Endothelial cell of umbilical vein (primary cell): ENCODE measurements around the gene SLC5A10. TPM values are rescaled to one million over a fixed set of nuclear protein-coding genes. Genes with fewer than 3 reads are reported as not detected.

Experiments used
- BruUV-seq: library from RNA; stranded (reverse); fragments of 400-500 nt; replicated peaks from 2 replicates; lab custom pipeline; 2021; lab: Mats Ljungman, UMichigan
- CTCF ChIA-PET: fragments of 300-600, 350-600 bp; sonication (Branson Sonifier 250); formaldehyde crosslinking; loops from one replicate; lab custom pipeline; 2021; ENCODE audit warnings: antibody characterized with exemption, inconsistent platforms; lab: Charles Lee
- POLR2A ChIA-PET: fragments of 300-600, 350-600 bp; sonication (Branson Sonifier 250); formaldehyde crosslinking; loops from one replicate; lab custom pipeline; 2021; ENCODE audit warnings: antibody characterized with exemption, inconsistent platforms; lab: Charles Lee
- DNase-seq: peaks from one replicate; pipeline ENCODE4 v3.0.0-alpha.2; 2011; ENCODE audit warnings: low read depth, low spot score
- FAIRE-seq: peaks from 2 replicates; lab custom pipeline; 2011; peaks lifted over from hg19 to GRCh38; lab: Jason Lieb, UNC
- H2AFZ ChIP-seq: 2 replicates; pipeline ENCODE4 v1.6.0; 2012; ENCODE audit warnings: low read depth, low read length, control low read depth, inconsistent platforms
- H3K27ac ChIP-seq: 2 replicates; pipeline ENCODE4 v1.5.1; 2011; ENCODE audit warnings: low read depth, mild to moderate bottlenecking, control low read depth, low read length, moderate library complexity; ENCODE audit not compliant: insufficient read depth
- H3K27me3 ChIP-seq, 2 experiments: 2 replicates each; pipeline versions ENCODE4 v1.6.0 to v1.6.1; 2011; ENCODE audit warnings: low read length in 2 of 2, mixed read lengths in 1 of 2; ENCODE audit not compliant: control insufficient read depth in 2 of 2, insufficient read depth in 2 of 2
- H3K36me3 ChIP-seq, 2 experiments: 2 replicates in 1 of 2; 3 replicates in 1 of 2; pipeline ENCODE4 v1.5.1; 2011; ENCODE audit warnings: low read length in 2 of 2, mild to moderate bottlenecking in 1 of 2, moderate library complexity in 1 of 2; ENCODE audit not compliant: control insufficient read depth in 2 of 2, insufficient read depth in 2 of 2; ENCODE audit errors: extremely low read depth in 1 of 2
- H3K4me1 ChIP-seq: 3 replicates; pipeline ENCODE4 v1.5.1; 2011; ENCODE audit warnings: mild to moderate bottlenecking, low read length; ENCODE audit not compliant: control insufficient read depth, insufficient read depth; ENCODE audit errors: extremely low read depth
- H3K4me2 ChIP-seq: 2 replicates; pipeline ENCODE4 v1.6.1; 2011; ENCODE audit warnings: low read length, control low read depth, mixed read lengths; ENCODE audit not compliant: insufficient read depth
- H3K4me3 ChIP-seq, 3 experiments: fragments of 200-600 bp in 1 of 3; sonication (generic), shearing (Covaris generic) in 1 of 3; replicated peaks in 1 of 3; 2 replicates each; pipeline ENCODE4 v1.5.1; 2011 to 2016; ENCODE audit warnings: control low read depth in 3 of 3, low read length in 3 of 3, mild to moderate bottlenecking in 2 of 3, inconsistent platforms in 1 of 3, low read depth in 1 of 3, moderate library complexity in 1 of 3; ENCODE audit not compliant: insufficient read depth in 1 of 3
- H3K79me2 ChIP-seq: 2 replicates; pipeline ENCODE4 v1.6.0; 2012; ENCODE audit warnings: low read length, inconsistent platforms; ENCODE audit not compliant: control insufficient read depth, insufficient read depth
- H3K9ac ChIP-seq: replicated peaks from 2 replicates; pipeline ENCODE3; 2011; ENCODE audit warnings: low read length, control low read depth; ENCODE audit not compliant: insufficient read depth; ENCODE audit errors: extremely low read depth
- H3K9me1 ChIP-seq: replicated peaks from 3 replicates; pipeline ENCODE4 v1.6.0; 2011; ENCODE audit warnings: mild to moderate bottlenecking, low read length; ENCODE audit not compliant: control insufficient read depth, insufficient read depth; ENCODE audit errors: extremely low read depth
- H3K9me3 ChIP-seq: replicated peaks from 2 replicates; pipeline ENCODE4 v1.5.1; 2012; ENCODE audit warnings: low read length, inconsistent platforms; ENCODE audit not compliant: control insufficient read depth, insufficient read depth
- H4K20me1 ChIP-seq: replicated peaks from 2 replicates; pipeline ENCODE3; 2011; ENCODE audit warnings: mild to moderate bottlenecking, low read length; ENCODE audit not compliant: control insufficient read depth, insufficient read depth; ENCODE audit errors: extremely low read depth
- EZH2 ChIP-seq: IDR thresholded peaks from 2 replicates; pipeline ENCODE4 v1.6.1; 2012; ENCODE audit warnings: borderline replicate concordance, low read depth, mild to moderate bottlenecking, moderate library complexity, low read length, inconsistent platforms; ENCODE audit not compliant: severe bottlenecking
- GATA2 ChIP-seq: IDR thresholded peaks from 2 replicates; pipeline ENCODE4 v1.7.0; 2011; ENCODE audit warnings: low read depth, mild to moderate bottlenecking, moderate library complexity, mixed read lengths, low read length; ENCODE audit not compliant: insufficient read length, insufficient read depth
- JUN ChIP-seq: IDR thresholded peaks from 2 replicates; pipeline ENCODE4 v1.6.1; 2011; ENCODE audit warnings: borderline replicate concordance, low read depth; ENCODE audit not compliant: insufficient read length, insufficient read depth
- MYC ChIP-seq: IDR thresholded peaks from one replicate; pipeline ENCODE4 v1.6.1; 2011; ENCODE audit warnings: mild to moderate bottlenecking, low read depth, low read length
- POLR2A ChIP-seq: IDR thresholded peaks from 2 replicates; pipeline ENCODE4 v1.6.1; 2012; ENCODE audit warnings: low read depth, mild to moderate bottlenecking, control low read depth, low read length
- dilution Hi-C: fragments of 300-500 bp; cut with MboI; formaldehyde crosslinking; loops from one replicate; pipeline ENCODE4 v1.15.0; 2019; ENCODE audit warnings: low sequenced_read_pairs; ENCODE audit not compliant: extremely low pct_ligation_motif_present
- intact Hi-C: fragments of 100-400 bp; cut with micrococcal nuclease; formaldehyde crosslinking; loops from one replicate; pipeline ENCODE4 v1.10.0; 2022
- polyA plus RNA-seq, 4 experiments: library from polyadenylated mRNA; depleted of rRNA in 3 of 4; stranded (reverse) in 3 of 4; unstranded in 1 of 4; fragments of >200 nt; gene quantifications; 2 replicates each; pipeline versions ENCODE4 v1.2.1 to v1.2.3, GENCODE V29; 2011 to 2012; ENCODE audit warnings: missing spikeins in 1 of 4
- total RNA-seq: library from RNA; stranded (reverse); gene quantifications from 2 replicates; pipeline ENCODE4 v1.2.3, GENCODE V29; 2021
- TF ChIP-seq, protein P1 (sequence below), 2 donors: IDR thresholded peaks; 1 replicate in 1 of 2; 2 replicates in 1 of 2; pipeline ENCODE4 v1.5.1; 2011; ENCODE audit warnings: low read length in 2 of 2, mild to moderate bottlenecking in 2 of 2, moderate library complexity in 2 of 2, control low read depth in 1 of 2, inconsistent platforms in 1 of 2, low read depth in 1 of 2; ENCODE audit not compliant: insufficient read depth in 1 of 2; ENCODE audit errors: extremely low read depth in 1 of 2

Gene SLC5A10
- total and polyA plus RNA-seq, 2 donors (not counting 3 experiments of a cell fraction or from before 2014, with no cell fraction given), result not detected

GRCh38 chr17:18970582-18971480 is 18.9 kb downstream of the SLC5A10 start:
- no peak overlapping the region for H3K27ac ChIP-seq
- CTCF ChIA-PET, result interaction anchor here (1.6 kb wide), 1 partner anchor 10 kb away, joined by 22 read pairs; no protein-coding TSS in a partner anchor
- intact Hi-C loops, result no loop called here

More at GRCh38 chr17:18970582-18971480, 18.9 kb downstream of the SLC5A10 start:
- no peak for TF ChIP-seq JUN
- no peak for TF ChIP-seq MYC
- TF ChIP-seq EZH2, result no peak
- TF ChIP-seq GATA2, result no peak
- TF ChIP-seq POLR2A, result no peak
- TF ChIP-seq, protein P1, sequence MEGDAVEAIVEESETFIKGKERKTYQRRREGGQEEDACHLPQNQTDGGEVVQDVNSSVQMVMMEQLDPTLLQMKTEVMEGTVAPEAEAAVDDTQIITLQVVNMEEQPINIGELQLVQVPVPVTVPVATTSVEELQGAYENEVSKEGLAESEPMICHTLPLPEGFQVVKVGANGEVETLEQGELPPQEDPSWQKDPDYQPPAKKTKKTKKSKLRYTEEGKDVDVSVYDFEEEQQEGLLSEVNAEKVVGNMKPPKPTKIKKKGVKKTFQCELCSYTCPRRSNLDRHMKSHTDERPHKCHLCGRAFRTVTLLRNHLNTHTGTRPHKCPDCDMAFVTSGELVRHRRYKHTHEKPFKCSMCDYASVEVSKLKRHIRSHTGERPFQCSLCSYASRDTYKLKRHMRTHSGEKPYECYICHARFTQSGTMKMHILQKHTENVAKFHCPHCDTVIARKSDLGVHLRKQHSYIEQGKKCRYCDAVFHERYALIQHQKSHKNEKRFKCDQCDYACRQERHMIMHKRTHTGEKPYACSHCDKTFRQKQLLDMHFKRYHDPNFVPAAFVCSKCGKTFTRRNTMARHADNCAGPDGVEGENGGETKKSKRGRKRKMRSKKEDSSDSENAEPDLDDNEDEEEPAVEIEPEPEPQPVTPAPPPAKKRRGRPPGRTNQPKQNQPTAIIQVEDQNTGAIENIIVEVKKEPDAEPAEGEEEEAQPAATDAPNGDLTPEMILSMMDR (IDR thresholded peaks at IDR 0.05; ENCODE audit: extremely low read depth in 1 of 2, insufficient read depth in 1 of 2, low read depth in 1 of 2, low read length in 2 of 2), result no peak
- H3K79me2 ChIP-seq, result no peaks in the 10 kb centered on the region
- no peak overlapping the region for H2AFZ ChIP-seq
- no peaks in the 10 kb centered on the region for H3K9me1 ChIP-seq
- no peaks in the 10 kb centered on the region for H3K9me3 ChIP-seq
- DNase-seq, result no peak
- no TSS peak for BruUV-seq
- H3K4me2 ChIP-seq, result no peak overlapping the region
- no peak for FAIRE-seq
- H3K4me3 ChIP-seq, result no peak overlapping the region
- POLR2A ChIA-PET, result no interaction called here
- H3K36me3 ChIP-seq, result peaks cover 0 to 5% of the 10 kb centered on the region in 2 experiments
- no peaks in the 10 kb centered on the region for H4K20me1 ChIP-seq
- no peaks in the 10 kb centered on the region for H3K27me3 ChIP-seq
- no peak overlapping the region for H3K9ac ChIP-seq
- dilution Hi-C loops, result no loop called here
- H3K4me1 ChIP-seq, result peaks cover 31% of the 10 kb centered on the region
